HG02973 (cell line): ENCODE data around the gene PCSK6.

ENCODE experiments used
- ATAC-seq: cut with Tn5 transposase; IDR thresholded peaks from one replicate; pipeline ENCODE4 v1.9.1; 2021; ENCODE audit warnings: moderate library complexity; ENCODE audit not compliant: unreplicated experiment

The PCSK6 gene

GRCh38 chr15:101258238-101259144 lies 231.0 kb downstream of the PCSK6 start:
- ATAC-seq: no peak

DNA sequence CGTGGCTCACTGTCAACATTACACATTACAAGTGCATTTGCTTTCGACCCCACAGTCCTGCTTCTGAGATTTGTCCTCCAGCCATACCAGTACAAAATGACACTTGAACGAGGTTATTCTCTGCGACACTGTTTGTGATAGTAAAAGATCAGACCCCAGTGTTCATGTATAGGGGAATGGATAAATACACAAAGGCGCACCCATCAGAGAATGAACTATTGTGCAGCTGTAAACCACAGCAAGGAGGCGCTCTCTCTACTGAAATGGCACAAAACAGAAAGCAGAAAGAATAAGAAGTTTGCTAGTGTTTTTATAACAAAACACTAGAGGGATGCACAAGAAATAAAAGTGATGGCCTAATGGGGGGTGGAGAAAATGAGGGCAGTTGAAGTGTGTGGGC lies 232.8 kb downstream of the PCSK6 start:
- no peak for ATAC-seq

DNA sequence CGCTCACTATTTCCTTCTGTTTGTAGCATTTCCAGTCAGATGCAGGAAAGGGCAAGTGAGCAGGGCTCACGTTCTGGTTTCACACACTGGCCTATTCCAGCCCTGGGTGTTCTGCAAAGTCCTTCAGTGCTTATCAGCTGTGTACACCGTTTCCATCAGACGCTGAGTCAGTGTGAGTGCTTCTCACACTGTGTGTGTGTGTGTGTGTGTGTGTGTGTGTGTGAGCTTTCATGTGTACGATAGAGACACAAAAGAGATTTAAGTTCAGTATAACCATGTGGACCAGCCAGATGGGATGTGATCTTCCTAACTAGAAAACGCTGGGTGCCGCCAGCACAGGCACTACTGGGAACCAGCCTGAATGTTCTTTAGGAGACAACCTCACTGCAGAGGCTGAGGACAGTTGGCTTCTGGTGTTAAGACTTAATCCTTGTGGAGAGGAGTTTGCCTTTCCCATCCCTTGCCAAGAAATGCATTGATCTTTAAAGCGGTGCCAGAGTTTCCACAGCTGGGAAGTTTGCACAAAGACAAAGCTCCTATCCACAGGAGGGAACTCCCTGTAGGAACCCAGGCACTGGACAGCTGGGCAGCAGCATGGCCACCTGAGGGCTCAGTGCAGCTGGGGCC lies 233.8 kb downstream of the PCSK6 start:
- no peak for ATAC-seq

GRCh38 chr15:101255051-101255395 lies 234.5 kb downstream of the PCSK6 start:
- no peak for ATAC-seq

DNA sequence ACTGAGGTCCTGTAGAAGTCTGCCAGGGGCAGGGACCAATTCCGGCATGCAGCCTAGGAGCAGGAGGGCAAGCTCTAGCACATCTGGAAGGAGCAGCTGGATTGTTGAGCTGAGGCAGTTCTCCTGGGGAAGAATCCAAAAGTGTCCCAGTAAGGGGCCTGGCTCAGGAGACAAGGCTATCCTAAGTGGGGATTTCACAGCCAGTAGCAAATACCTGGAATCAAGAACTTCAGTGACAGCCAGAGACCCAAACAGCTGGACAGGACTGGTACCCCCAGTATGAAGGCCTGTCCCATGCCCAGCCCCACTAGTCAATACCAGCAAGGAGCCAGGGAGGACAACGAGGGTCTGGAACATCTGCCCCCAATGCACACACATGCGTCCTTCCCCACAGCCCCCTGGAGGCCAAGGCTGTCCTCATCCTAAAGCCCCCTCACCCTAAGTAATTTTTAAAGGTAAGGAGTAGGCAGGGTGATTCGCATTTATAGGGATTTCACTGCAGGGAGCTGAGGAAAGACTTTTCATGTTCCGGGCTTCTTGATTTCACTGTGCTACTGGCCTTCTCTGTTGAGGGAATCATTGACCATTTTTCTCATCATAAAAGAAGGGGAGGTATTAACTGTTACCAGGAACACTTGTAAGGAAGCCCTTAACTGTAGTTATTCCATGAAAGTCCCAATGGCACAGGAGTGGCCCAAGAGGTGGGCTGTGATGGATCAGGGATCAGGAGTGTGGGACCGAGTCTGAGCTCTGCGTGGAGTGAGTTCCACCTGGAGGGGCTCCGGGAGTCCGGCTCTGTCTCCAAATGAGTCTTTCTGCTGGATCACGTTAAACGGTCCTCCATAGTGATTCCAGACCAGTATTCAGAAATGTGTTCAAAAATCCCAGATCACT lies 235.1 kb downstream of the PCSK6 start:
- ATAC-seq: no peak
